DOHH2 (cell line): Measurements from ENCODE around the gene UBE2H.

Source experiments
- EZH2phosphoT487 ChIP-seq: fragments of 200-600 bp; sonication (generic); IDR thresholded peaks from 2 replicates; pipeline ENCODE4 v1.6.1; 2017; ENCODE audit warnings: borderline replicate concordance, mild to moderate bottlenecking, antibody characterized with exemption, low read length, moderate library complexity, mixed read lengths
- TF ChIP-seq, protein P1 (sequence below): fragments of 200-600 bp; sonication (generic); IDR thresholded peaks from one replicate; pipeline ENCODE4 v1.5.1; 2014; ENCODE audit warnings: antibody characterized with exemption, mild to moderate bottlenecking, low read depth, low read length; ENCODE audit not compliant: poor library complexity, severe bottlenecking

DNA sequence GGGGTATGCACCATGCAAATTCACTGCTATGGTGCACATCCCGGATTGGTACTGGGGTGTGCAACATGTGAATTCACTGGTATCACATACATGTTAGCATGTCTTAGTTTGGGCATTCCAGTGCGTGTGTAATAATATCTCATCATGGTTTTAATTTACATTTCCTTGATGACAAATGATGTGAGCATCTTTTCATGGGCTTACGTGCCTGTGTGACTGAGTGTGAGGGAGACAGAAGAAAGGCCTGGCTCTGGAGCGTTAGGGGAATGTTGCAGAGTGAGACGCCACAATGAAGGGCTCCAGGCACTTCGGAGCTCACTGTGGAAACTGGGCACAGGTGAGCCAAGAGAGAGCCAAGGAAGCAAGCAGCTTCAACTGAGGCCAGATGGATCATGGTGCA is 162.6 kb downstream of the UBE2H start:
- TF ChIP-seq, protein P1, sequence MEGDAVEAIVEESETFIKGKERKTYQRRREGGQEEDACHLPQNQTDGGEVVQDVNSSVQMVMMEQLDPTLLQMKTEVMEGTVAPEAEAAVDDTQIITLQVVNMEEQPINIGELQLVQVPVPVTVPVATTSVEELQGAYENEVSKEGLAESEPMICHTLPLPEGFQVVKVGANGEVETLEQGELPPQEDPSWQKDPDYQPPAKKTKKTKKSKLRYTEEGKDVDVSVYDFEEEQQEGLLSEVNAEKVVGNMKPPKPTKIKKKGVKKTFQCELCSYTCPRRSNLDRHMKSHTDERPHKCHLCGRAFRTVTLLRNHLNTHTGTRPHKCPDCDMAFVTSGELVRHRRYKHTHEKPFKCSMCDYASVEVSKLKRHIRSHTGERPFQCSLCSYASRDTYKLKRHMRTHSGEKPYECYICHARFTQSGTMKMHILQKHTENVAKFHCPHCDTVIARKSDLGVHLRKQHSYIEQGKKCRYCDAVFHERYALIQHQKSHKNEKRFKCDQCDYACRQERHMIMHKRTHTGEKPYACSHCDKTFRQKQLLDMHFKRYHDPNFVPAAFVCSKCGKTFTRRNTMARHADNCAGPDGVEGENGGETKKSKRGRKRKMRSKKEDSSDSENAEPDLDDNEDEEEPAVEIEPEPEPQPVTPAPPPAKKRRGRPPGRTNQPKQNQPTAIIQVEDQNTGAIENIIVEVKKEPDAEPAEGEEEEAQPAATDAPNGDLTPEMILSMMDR = no peak
- TF ChIP-seq EZH2phosphoT487 = no peak
